Aorta (tissue), 5 donors: ENCODE results near the gene RNU5D-1. TPM values are rescaled to one million over a fixed set of nuclear protein-coding genes. Genes with fewer than 3 reads are reported as not detected.
"Not testable (repeated sequence)": the region's sequence is repeated elsewhere in the genome, so short reads cannot be mapped to it uniquely, and the experiment has no call there.

Experiments
- ATAC-seq: fragments of 200-7000 bp; cut with Tn5 transposase; one replicate; pipeline ENCODE4 v1.9.1; 2022; ENCODE audit warnings: moderate library complexity; ENCODE audit not compliant: low FRiP score
- DNase-seq, 2 donors: peaks; one replicate each; pipeline ENCODE4 v3.0.0-alpha.2; 2020
- H3K27ac ChIP-seq, 2 donors: one replicate each; pipeline ENCODE4 v1.5.1; 2013; ENCODE audit warnings: low read length in 2 of 2, mild to moderate bottlenecking in 2 of 2, moderate library complexity in 2 of 2, control low read depth in 1 of 2, inconsistent platforms in 1 of 2, low read depth in 1 of 2
- H3K27me3 ChIP-seq, 2 donors: one replicate each; pipeline ENCODE4 v1.6.1; 2013; ENCODE audit warnings: control low read depth in 1 of 2, low read length in 1 of 2, mild to moderate bottlenecking in 1 of 2, moderate library complexity in 1 of 2; ENCODE audit not compliant: insufficient read depth in 2 of 2, control insufficient read depth in 1 of 2
- H3K36me3 ChIP-seq, 2 donors: one replicate each; pipeline ENCODE4 v1.6.1; 2013; ENCODE audit warnings: control low read depth in 1 of 2, low read length in 1 of 2, mild to moderate bottlenecking in 1 of 2; ENCODE audit not compliant: insufficient read depth in 2 of 2, control insufficient read depth in 1 of 2
- H3K4me1 ChIP-seq, 2 donors: one replicate each; pipeline ENCODE4 v1.6.1; 2013; ENCODE audit warnings: low read length in 2 of 2, control low read depth in 1 of 2, mild to moderate bottlenecking in 1 of 2, moderate library complexity in 1 of 2; ENCODE audit not compliant: insufficient read depth in 2 of 2, control insufficient read depth in 1 of 2
- H3K4me3 ChIP-seq, 2 donors: one replicate each; pipeline ENCODE4 v1.5.1; 2013; ENCODE audit warnings: low read length in 2 of 2, control low read depth in 1 of 2, mild to moderate bottlenecking in 1 of 2
- H3K9me3 ChIP-seq: one replicate; pipeline ENCODE4 v1.6.1; 2013; ENCODE audit warnings: mild to moderate bottlenecking, low read length; ENCODE audit not compliant: control insufficient read depth
- WGBS, 2 donors: extraction: QIAGEN DNeasy Blood & Tissue Kit; methylation state at CpG; one replicate each; pipeline ENCODE4 v1.1.7; 2013; 5-methylcytosine and 5-hydroxymethylcytosine counted together
- intact Hi-C, 2 donors: fragments of 100-400 bp; cut with DNase I; formaldehyde crosslinking; loops; one replicate each; pipeline versions ENCODE4 v1.14.2 to v1.15.0; 2022
- polyA plus RNA-seq, 2 donors: library from polyadenylated mRNA; stranded (reverse); fragments of 200-250 nt; gene quantifications; one replicate each; pipeline ENCODE4 v1.2.3, GENCODE V29; 2013
- total RNA-seq, 2 donors: library from RNA; stranded (reverse); fragmentation: NEBNext Ultra II Directional; extraction: Animal tissue kit (Norgen Biotek cat#: 25700); gene quantifications; one replicate each; pipeline ENCODE4 v1.2.1, GENCODE V29; 2021
- donor health status: healthy with polysubstance abuse.
- donor health status: Bipolar disorder and iron deficiency.
- donor health status: DM: no; HTN: no; CAD: no.
- donor health status: DM: no; HTN: no; CAD: no.
- donor health status: DM: yes; HTN: yes; CAD: no.

RNU5D-1 gene
- total and polyA plus RNA-seq, 4 donors: not detected

DNA sequence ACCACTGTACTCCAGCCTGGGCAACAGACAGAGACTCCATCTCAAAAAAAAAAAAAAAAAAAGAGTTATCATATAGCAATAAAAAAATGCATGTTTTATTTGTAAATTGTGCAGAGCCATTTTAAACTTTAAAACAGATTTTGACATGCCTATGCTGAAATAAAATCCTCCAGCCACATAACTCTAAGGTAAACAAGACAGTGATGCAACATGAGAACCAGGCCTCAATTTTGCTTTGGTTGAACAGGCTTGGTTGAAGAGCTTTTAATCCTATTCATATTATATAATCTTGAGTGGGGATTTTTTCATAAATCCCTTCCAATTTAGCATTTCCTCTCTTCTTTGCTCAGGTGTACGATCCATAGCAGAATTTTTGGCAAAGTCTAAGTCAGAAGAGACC, 30.4 kb downstream of the RNU5D-1 start:
- no peaks in the 10 kb centered on the region for H3K27me3 ChIP-seq
- no peak overlapping the region for H3K27ac ChIP-seq
- no peaks in the 10 kb centered on the region for H3K36me3 ChIP-seq

GRCh38 chr1:44699375-44699774, 31.6 kb downstream of the RNU5D-1 start:
- not testable (repeated sequence) for H3K4me3 ChIP-seq, H3K27me3 ChIP-seq
- 90 to 97% methylated on average over 9 of the region's 9 CpGs for WGBS, 2 donors

More for the DNA sequence above, 30.4 kb downstream of the RNU5D-1 start:
- DNase-seq (no peak), ATAC-seq (no peak)
- 89 to 93% methylated on average over 1 of the region's 1 CpG for WGBS, 2 donors
- Histone ChIP-seq H3K9me3 (no peaks in the 10 kb centered on the region), H3K4me1 (no peaks in the 10 kb centered on the region), H3K4me3 (no peak overlapping the region)
- intact Hi-C loops: no loop called here

DNA sequence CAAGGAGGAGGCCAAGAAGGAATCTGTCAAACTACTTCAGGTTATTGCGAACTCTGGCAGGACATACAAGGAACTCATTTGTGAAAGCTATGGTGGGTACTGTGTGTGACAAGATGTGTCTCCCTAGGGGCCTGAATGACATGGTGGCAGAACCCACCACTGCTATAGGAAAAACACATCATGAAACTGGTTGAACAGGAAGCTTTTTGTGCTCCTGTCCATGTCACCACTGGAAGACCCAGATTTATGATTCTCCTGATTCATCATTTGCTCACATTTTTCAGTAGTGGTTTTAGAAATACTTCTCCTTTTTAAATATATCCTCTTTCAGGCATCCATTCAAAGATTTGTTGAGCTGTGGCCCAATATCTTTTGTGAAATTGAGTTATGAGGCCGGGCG, 32.8 kb downstream of the RNU5D-1 start:
- no peak overlapping the region for H3K27ac ChIP-seq
- no peaks in the 10 kb centered on the region for H3K36me3 ChIP-seq
- H3K4me1 ChIP-seq: no peaks in the 10 kb centered on the region
- no peak for ATAC-seq
- no peak overlapping the region for H3K4me3 ChIP-seq
- 95 to 96% methylated on average over 3 of the region's 3 CpGs for WGBS, 2 donors
- no peaks in the 10 kb centered on the region for H3K27me3 ChIP-seq
- H3K9me3 ChIP-seq: no peaks in the 10 kb centered on the region
- DNase-seq: no peak
- intact Hi-C loops: no loop called here

More at GRCh38 chr1:44699375-44699774, 31.6 kb downstream of the RNU5D-1 start:
- H3K4me1 ChIP-seq, H3K27ac ChIP-seq, ATAC-seq, H3K36me3 ChIP-seq, DNase-seq, H3K9me3 ChIP-seq, intact Hi-C loops: not testable (repeated sequence)

GRCh38 chr1:44696789-44697345, 34.1 kb downstream of the RNU5D-1 start:
- ATAC-seq (no peak), DNase-seq (no peak)
- Histone ChIP-seq H3K36me3 (no peaks in the 10 kb centered on the region), H3K4me1 (no peaks in the 10 kb centered on the region), H3K4me3 (no peak overlapping the region), H3K27me3 (no peaks in the 10 kb centered on the region), H3K27ac (no peak overlapping the region), H3K9me3 (no peaks in the 10 kb centered on the region)
- WGBS, 2 donors: 73 to 75% methylated on average over 7 of the region's 7 CpGs
- intact Hi-C loops: no loop called here

DNA sequence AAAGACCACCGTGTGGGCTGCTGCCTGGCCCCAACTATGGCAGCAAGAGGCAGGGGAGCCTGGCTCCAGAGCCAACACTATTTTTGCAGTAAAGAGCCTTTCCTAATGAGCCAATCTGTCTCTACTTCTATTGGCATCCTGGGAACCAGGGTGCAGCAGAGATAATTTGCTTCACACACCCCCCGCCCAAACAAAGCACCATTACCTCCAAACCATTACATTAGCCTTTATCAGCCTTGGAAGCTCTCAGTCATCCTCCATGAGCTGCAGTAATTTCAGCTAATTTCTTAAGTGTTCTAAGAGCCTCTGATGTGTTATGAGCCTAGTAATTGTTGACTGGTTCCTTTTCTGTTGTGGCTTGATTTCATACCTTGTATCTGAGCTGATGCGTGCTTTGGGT, 34.9 kb downstream of the RNU5D-1 start:
- Histone ChIP-seq H3K27me3 (no peaks in the 10 kb centered on the region), H3K4me3 (no peak overlapping the region), H3K27ac (no peak overlapping the region), H3K36me3 (no peaks in the 10 kb centered on the region), H3K9me3 (no peaks in the 10 kb centered on the region), H3K4me1 (no peaks in the 10 kb centered on the region)
- intact Hi-C loops: no loop called here
- 87 to 89% methylated on average over 3 of the region's 3 CpGs for WGBS, 2 donors
- DNase-seq (no peak), ATAC-seq (no peak)

GRCh38 chr1:44695671-44696070, 35.3 kb downstream of the RNU5D-1 start:
- ATAC-seq: no peak

GRCh38 chr1:44694863-44695478, 36.0 kb downstream of the RNU5D-1 start:
- ATAC-seq (no peak), DNase-seq (no peak)
- intact Hi-C loops: no loop called here
- H3K9me3 ChIP-seq: no peaks in the 10 kb centered on the region
- 95 to 96% methylated on average over 7 of the region's 7 CpGs for WGBS, 2 donors
- no peak overlapping the region for H3K27ac ChIP-seq
- H3K27me3 ChIP-seq: no peaks in the 10 kb centered on the region
- H3K4me3 ChIP-seq: no peak overlapping the region
- no peaks in the 10 kb centered on the region for H3K36me3 ChIP-seq
- no peaks in the 10 kb centered on the region for H3K4me1 ChIP-seq

More at GRCh38 chr1:44695671-44696070, 35.3 kb downstream of the RNU5D-1 start:
- Histone ChIP-seq H3K4me1 (no peaks in the 10 kb centered on the region), H3K4me3 (no peak overlapping the region), H3K36me3 (no peaks in the 10 kb centered on the region), H3K27ac (no peak overlapping the region), H3K9me3 (no peaks in the 10 kb centered on the region), H3K27me3 (no peaks in the 10 kb centered on the region)
- DNase-seq: no peak
- intact Hi-C loops: no loop called here
- WGBS, 2 donors: 90 to 96% methylated on average over 4 of the region's 4 CpGs

DNA sequence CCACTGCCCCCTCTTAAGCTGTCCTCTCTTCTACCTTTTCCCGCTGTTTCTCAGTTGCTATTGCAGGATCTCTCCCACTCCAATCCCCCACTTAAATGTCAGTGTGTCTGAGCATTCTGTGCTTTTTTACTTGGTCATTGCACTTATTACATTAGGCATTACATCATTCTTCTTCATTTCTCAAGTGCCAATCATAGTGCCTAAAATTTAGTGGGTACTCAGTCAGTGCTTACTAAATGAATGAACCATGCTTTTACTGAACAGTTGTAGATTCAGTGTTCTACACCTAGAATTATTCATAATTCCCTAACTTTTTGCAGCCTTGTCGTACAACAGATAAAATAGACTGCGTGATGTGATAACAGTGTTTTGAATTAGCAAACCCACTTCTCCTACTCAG, 37.1 kb downstream of the RNU5D-1 start:
- WGBS, 2 donors: 88 to 93% methylated on average over 3 of the region's 3 CpGs

DNA sequence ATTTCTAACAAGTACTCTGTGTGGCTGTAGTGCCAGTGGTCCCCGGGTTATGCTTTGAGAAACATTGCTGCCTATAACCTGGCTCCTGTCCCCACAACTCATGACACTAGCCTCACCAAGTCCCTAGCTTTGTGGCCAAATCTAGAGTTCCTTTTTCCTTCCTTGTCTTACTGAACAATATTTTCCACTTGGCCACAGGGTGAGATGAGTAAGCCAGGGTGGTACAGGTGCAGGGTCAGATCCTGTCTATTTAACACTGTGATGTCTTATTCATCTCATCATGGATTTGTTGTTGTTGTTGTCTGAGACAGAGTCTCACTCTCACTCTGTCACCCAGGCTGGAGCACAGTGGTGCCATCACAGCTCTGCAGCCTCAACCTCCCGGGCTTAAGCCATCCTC, 37.8 kb downstream of the RNU5D-1 start:
- H3K27ac ChIP-seq: no peak overlapping the region
- 84 to 90% methylated on average over 2 of the region's 2 CpGs for WGBS, 2 donors
- no peaks in the 10 kb centered on the region for H3K36me3 ChIP-seq
- DNase-seq (no peak), ATAC-seq (no peak)
- intact Hi-C loops: no loop called here
- no peaks in the 10 kb centered on the region for H3K4me1 ChIP-seq
- no peaks in the 10 kb centered on the region for H3K27me3 ChIP-seq
- H3K4me3 ChIP-seq: no peak overlapping the region
- H3K9me3 ChIP-seq: no peaks in the 10 kb centered on the region

More for the DNA sequence above, 37.1 kb downstream of the RNU5D-1 start:
- Histone ChIP-seq H3K27me3 (no peaks in the 10 kb centered on the region), H3K9me3 (no peaks in the 10 kb centered on the region), H3K4me1 (no peaks in the 10 kb centered on the region), H3K36me3 (no peaks in the 10 kb centered on the region), H3K4me3 (no peak overlapping the region), H3K27ac (no peak overlapping the region)
- no peak for ATAC-seq
- DNase-seq: no peak
- intact Hi-C loops: no loop called here
